ENCODE data around the gene HUS1B. TPM values are rescaled to one million over a fixed set of nuclear protein-coding genes. Genes with fewer than 3 reads are reported as not detected.

The HUS1B gene
- total RNA-seq (1 to 10 TPM in 4 of 7 donors, under 1 TPM in 3; 0.53 to 3.6 (median 1.1) TPM), polyA plus RNA-seq (under 1 TPM in 1 of 2 donors, not detected in 1; 0.46 TPM)
- long read RNA-seq, donor 1: 0 reads
- long read RNA-seq, donor 2, partial matches to known transcripts: 0 of 1 reads
- long read RNA-seq, donor 2, other reads (novel, unspliced or antisense): 0 of 1 reads
- long read RNA-seq, donor 3: 0 reads

DNA sequence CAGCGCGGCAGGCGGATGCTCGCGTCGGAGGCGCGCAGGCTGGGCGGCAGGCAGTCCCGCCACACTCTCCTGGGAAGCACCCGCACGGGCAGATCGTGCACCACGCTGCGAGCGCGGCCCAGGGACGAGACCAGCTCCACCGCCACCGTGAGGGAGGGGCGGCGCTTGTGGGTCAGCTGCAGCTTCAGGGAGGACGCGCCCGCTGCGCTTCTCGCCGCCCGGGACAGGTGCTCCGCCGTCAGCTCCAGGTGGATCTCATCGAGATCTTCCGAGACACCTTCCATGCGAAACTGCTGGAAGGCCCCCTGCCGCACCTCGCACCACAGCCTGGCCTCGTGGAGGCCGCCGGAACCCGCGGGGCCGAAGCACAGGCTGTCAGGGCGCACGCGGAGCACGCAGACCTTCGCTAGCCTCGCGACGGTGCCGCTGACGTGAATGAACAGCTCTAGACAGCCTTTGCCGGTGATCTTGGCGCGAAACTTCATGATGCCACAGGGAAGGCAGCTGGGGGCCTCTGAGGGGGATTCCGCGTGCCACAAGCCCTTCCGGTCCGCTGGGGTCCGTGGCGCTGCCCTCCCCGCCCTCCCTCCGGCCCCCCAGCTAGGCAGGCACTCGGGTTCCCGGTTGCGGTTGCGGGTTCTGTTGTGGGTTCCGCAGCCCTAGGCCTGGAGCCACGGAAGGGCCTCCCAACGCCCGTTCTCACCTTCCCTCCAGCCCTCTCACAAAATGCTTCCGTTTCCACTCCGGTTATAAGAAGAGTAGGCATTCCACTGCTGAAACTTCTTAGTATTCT, at the start of gene HUS1B:
Gene HUS1B (minus strand): TSS at position 641 of the 793 bp plus-strand sequence. CDS start 156 bp downstream, at position 485.
- WGBS, 3 donors: 94 to 96% (median 96%) methylated on average over 73 of the region's 73 CpGs
- H3K4me3 ChIP-seq: no peak within 1 kb of the TSS
- no peaks in the 10 kb centered on the region for H3K36me3 ChIP-seq
- TF ChIP-seq POLR2A (IDR thresholded peaks at IDR 0.05) (no peak), CTCF (IDR thresholded peaks at IDR 0.05) (no peak)
- no peak within 1 kb of the TSS for H3K27ac ChIP-seq
- no peaks in the 10 kb centered on the region for H3K4me1 ChIP-seq (ENCODE audit: insufficient read depth)
- intact Hi-C loops (cut with DNase I): no loop called here
- no peak for DNase-seq
- H3K9me3 ChIP-seq: no peaks in the 10 kb centered on the region
- no peaks in the 10 kb centered on the region for H3K27me3 ChIP-seq

DNA sequence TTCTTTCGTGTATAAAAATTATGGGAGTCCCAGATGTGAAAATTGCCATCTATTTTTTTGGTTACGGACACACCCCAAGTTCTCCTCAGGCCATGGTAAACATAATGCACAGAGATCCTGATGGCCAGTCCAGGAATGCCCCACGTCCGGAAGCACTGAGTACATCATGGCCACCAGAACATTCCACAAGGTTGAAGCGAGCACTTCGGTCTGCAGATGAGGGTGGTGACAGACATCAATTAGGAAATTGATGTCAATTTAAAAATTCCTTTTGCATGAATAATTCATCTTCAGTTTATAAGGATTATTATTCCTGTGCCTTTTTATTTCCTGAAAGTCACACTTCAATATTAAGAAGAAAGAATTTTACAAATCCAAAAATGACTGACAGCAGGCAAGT, 49.2 kb upstream of the HUS1B start:
- no peak for DNase-seq
- TF ChIP-seq EP300 (IDR thresholded peaks at IDR 0.05) (no peak), POLR2A (IDR thresholded peaks at IDR 0.05) (no peak), CTCF (IDR thresholded peaks at IDR 0.05) (no peak)
- Histone ChIP-seq H3K27ac (no peak overlapping the region), H3K9me3 (no peaks in the 10 kb centered on the region), H3K27me3 (no peaks in the 10 kb centered on the region), H3K4me3 (no peak overlapping the region), H3K4me1 (ENCODE audit: insufficient read depth) (no peaks in the 10 kb centered on the region), H3K36me3 (no peaks in the 10 kb centered on the region)
- intact Hi-C loops (cut with DNase I): no loop called here
- WGBS, 3 donors: 83 to 90% (median 86%) methylated on average over 6 of the region's 6 CpGs

GRCh38 chr6:705047-705446, 48.1 kb upstream of the HUS1B start:
- Histone ChIP-seq H3K36me3 (no peaks in the 10 kb centered on the region), H3K27me3 (no peaks in the 10 kb centered on the region), H3K9me3 (no peaks in the 10 kb centered on the region), H3K4me3 (no peak overlapping the region), H3K27ac (no peak overlapping the region), H3K4me1 (ENCODE audit: insufficient read depth) (no peaks in the 10 kb centered on the region)
- 63 to 65% (median 64%) methylated on average over 4 of the region's 4 CpGs for WGBS, 3 donors
- intact Hi-C loops (cut with DNase I): no loop called here
- no peak for TF ChIP-seq CTCF (IDR thresholded peaks at IDR 0.05)
- no peak for TF ChIP-seq EP300 (IDR thresholded peaks at IDR 0.05)
- TF ChIP-seq POLR2A (IDR thresholded peaks at IDR 0.05): no peak
- DNase-seq: no peak

DNA sequence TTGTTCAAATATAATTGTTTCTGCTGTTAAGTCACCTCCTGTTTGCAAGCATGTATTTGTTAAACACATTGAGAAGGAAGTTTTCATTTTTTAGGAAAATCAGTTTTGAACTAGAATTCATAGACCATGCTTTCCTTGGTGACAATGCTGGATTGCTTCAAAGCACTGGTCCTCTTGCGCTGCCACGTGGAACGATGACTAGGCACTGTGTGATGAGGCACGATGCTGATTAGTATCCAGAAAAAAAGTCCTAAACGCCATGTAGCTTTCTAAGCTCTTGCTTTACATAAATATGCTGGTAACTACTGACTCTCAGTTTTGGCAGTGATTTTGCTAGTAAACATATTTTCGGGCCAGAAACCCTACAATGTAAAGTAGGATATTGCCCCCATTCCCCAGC, 47.1 kb upstream of the HUS1B start:
- intact Hi-C loops (cut with DNase I): no loop called here
- Histone ChIP-seq H3K36me3 (no peaks in the 10 kb centered on the region), H3K4me3 (no peak overlapping the region), H3K4me1 (ENCODE audit: insufficient read depth) (no peaks in the 10 kb centered on the region), H3K27me3 (no peaks in the 10 kb centered on the region), H3K27ac (no peak overlapping the region), H3K9me3 (no peaks in the 10 kb centered on the region)
- WGBS, 3 donors: 83 to 87% (median 84%) methylated on average over 6 of the region's 6 CpGs
- TF ChIP-seq EP300 (IDR thresholded peaks at IDR 0.05) (no peak), CTCF (IDR thresholded peaks at IDR 0.05) (no peak), POLR2A (IDR thresholded peaks at IDR 0.05) (no peak)
- no peak for DNase-seq
